IPS-NIHi11 (cell line): ENCODE measurements around the gene CCDC74A.
"Not testable (repeated sequence)": the region's sequence is repeated elsewhere in the genome, so short reads cannot be mapped to it uniquely, and the experiment has no call there.

Experiments used
- DNase-seq: peaks from one replicate; pipeline ENCODE4 v3.0.0; 2012; ENCODE audit warnings: mixed read lengths, low spot score

Gene CCDC74A

DNA sequence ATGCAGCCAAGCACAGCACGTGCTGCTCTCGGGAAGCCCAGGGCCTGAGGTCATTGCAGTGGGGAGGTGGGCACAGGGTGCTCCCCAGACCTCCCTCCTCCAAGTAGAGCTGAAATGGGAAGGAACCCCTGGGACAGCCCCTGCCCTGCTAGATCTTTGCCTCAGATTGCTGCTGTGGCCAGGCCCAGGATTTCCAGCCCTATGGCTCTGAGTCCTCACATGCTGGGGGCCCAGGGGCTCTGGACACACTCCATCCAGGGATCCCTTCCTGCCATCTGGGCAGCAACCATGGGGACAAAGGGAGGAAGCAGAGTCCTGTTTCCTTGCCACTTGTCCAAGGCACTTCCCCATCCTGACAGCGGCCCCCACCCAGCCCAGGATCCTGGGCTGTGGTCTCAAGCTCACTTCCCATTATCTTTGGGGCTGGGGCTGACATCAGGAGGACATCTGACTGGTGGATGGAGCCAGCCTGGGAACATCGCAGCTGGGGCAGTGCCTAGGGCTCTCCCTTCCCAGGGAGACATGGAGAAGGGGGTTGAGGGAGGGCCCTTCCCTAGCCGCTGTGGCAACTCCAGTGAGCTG, 2.3 kb downstream of the CCDC74A start:
- DNase-seq, result not testable (repeated sequence)

GRCh38 chr2:131530626-131531344, 3.1 kb downstream of the CCDC74A start:
- not testable (repeated sequence) for DNase-seq

- not testable (repeated sequence) for DNase-seq
Observed at GRCh38 chr2:131531547-131532185, 4.0 kb downstream of the CCDC74A start.

DNA sequence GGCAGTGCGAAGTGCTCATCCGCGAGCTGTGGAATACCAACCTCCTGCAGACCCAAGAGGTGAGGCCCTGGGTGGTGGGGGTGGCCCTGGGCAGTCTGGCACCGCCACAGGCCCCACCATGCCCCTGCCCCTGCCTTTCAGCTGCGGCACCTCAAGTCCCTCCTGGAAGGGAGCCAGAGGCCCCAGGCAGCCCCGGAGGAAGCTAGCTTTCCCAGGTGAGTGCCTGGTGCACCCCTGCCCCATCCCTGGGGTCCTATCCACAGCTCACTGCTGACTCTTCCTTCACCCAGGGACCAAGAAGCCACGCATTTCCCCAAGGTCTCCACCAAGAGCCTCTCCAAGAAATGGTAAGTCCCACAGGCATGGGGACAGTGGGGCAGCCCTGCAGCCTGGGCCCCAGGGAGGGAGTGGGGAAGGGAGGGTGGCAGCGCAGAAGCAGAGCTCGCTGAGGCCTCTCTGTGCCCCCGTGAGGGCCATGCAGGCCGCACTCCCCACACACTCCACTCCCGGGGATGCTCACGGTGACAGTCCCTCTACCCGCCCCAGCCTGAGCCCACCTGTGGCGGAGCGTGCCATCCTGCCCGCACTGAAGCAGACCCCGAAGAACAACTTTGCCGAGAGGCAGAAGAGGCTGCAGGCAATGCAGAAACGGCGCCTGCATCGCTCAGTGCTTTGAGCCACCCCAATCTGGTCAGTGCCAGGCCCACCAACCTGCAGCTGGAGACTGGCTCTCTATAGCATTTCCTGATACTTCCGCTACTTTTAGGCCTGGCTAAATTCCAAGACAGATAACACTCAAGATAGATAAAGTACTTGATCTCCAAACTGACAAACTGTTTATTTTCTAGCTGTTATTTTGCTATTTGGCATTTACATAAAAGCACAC, 5.3 kb downstream of the CCDC74A start:
- not testable (repeated sequence) for DNase-seq

DNA sequence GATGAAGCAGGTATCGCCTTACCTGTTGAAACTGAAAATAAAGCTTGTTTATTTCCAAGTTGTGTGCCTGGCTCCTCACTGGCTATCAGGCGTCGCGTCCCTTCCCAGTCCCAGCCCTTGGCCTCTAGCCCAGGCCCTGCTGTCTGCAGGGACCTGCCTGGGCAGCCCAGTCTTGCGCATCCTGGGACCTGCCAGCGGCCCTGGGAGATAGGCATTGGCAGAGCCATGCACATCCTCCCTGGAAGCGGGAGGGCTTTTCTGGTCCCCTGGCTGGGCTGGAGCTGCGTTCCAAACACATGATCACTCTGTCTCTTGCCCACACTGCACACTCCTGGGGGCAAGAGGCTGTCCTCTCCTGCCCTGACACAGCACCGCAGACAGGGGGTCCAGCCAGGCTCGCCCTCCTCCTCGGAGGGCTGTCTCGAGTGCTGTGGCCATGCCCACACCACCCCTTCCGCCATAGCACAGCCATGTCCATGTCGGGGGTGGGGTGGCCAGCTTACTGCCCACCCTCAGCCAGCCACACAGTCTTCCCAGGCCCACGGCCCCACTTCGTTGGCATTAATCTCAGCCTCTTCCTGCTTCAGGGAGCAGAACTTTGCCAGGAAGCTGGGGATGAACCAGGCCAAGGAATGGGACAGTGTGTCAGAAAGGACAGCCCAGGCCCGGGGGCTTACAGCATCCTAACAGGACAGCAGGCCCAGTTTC, 6.1 kb downstream of the CCDC74A start:
- not testable (repeated sequence) for DNase-seq

GRCh38 chr2:131534317-131534672, 6.6 kb downstream of the CCDC74A start:
- DNase-seq, result not testable (repeated sequence)

GRCh38 chr2:131534965-131535364, 7.3 kb downstream of the CCDC74A start:
- DNase-seq, result not testable (repeated sequence)

DNA sequence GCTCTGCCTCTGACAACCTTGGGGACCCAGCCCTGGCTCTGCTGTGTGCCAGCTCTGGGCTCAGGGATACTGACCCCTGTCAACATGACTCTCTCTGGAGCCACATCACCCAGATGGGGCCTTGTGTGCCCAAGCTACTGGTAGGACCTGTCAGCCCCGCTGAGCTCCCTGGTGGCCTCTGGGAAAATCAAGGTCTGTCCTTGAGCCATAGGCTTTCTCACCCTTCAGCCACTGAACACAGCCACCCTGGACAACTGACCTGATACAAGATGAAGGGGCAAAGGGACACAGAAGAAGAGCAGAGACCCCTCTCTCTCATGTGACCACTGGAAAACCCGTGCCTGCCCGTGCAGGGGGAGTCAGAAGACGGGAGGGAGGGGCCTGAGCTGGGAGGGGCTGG, 7.8 kb downstream of the CCDC74A start:
- DNase-seq, result no peak

GRCh38 chr2:131535951-131536826, 8.5 kb downstream of the CCDC74A start:
- DNase-seq, result not testable (repeated sequence)

DNA sequence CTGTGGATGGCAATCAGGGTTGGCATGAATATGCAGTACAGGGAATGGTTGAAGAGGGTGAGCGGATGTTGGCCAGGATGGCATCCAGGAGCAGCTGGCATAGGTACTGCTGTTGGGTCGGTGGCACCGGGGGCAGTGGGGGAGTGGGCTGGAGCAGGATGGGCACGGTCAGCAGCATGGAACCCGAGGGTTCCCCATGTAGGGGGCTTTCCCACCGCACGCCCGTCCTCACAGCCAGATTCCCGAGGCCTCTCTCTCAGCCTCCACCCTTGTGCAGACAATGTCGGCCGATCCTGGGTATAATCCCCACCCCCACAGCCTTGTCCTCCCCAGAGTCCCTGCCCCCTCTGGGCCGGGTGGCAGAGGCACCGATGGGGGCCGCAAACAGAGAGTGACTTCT, 9.2 kb downstream of the CCDC74A start:
- DNase-seq, result not testable (repeated sequence)

GRCh38 chr2:131538856-131539255, 11.2 kb downstream of the CCDC74A start:
- DNase-seq, result not testable (repeated sequence)

DNA sequence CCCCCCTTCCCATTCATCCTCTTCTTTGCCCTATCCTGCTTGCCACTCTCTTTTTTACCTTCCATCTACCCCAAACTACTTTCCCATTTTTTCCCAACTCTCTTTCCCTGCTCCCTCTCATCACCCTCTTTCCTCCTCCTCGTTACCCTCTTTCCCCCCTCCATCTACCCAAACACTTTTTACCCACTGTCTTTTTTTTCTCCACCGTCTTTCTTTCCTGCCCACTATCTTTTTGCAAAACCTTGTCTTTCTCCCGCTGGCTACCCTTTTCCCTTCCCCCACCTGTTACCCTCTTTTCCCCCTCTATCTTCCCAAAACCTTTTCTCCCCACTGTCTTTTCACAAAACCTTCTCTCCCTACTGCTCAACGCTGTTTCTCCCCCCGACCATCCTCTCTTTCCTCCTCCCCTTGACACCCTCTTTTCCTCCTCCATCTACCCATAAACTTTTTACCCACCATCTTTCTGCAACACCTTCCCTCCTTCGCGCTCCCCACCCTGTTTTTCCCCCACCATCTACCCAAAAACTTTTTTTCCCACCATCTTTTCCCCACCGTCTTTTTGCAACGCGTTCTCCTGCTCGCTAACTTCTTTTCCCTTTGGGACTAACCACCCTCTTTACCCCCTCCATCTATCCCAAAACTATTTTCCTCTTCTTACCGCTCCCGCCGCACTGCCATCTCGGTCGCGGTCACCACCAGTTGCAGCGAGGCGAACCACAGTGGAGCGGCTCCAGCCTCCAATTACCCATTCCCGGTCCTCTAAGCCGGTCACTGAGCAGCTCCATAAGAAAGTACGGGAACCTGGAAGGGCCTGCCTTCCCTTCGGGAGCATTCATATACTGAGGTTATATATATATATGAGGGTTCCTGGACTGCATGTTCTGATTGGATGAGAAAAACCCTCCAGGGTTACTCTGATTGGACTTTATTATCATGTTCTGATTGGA, 15.0 kb downstream of the CCDC74A start:
- DNase-seq, result no peak

DNA sequence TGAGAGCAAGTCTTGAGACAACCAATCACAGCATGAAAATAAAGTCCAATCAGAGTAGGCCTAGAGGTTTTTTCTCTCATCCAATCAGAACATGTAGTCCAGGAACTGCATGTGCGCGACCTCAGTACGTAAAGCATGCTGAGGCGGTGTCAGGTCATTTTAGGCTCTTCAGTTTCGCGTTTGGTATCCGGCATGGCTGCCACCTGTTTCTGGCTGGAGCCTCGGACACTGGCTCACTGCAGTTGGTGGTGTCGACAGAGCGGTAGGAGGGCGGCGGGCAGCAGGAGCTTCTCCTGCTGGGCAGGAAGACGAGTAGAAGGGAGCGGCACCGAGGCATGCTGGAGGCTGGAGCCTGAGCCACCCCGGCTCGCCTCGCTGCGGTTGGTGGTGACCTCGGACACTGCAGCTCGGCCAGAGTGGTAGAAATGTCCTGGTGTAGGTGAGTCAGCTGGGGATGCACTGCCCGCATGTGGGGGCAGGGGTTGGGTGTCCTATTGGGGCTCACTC, 15.8 kb downstream of the CCDC74A start:
- DNase-seq, result no peak

DNA sequence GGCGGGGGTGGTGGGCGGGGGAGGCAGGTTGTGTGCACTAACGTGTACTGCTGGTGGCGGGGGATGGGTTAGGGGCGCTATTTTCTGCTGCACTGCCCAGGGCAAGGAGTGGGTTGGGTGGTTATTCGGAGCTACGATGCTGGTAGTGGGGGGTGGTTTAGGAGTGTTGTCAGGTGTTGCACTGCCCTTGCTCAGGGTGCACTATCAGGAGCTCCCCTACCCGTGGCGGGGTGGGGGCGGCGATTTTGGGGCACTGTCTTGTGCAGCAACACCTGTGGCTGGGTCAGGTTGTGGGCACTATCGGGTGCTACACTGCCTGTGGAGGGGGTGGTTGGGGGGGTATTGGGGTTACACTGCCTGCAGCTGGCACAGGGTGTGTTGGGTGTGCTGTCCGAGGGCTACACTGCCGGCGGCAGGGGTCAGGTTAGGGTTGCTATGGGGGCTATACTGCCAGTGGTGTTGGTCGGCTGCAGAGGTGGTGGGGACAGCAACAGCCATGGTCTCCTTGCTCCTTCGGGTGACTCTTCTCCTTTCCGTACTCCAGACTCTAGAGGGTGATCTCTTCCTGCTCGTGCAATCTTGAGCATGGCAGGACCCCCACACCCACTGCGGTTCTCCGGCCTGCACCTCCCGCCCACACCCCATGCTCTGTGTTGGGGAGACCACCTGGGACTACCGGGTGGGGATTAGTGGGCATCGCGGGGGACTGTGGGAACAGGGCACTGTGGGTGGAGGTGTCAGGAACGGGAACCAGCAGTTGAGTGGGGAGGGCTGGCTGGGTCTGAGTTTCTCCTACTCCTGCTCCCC, 16.5 kb downstream of the CCDC74A start:
- not testable (repeated sequence) for DNase-seq

- not testable (repeated sequence) for DNase-seq
Observed at GRCh38 chr2:131544813-131545165, 17.1 kb downstream of the CCDC74A start.

DNA sequence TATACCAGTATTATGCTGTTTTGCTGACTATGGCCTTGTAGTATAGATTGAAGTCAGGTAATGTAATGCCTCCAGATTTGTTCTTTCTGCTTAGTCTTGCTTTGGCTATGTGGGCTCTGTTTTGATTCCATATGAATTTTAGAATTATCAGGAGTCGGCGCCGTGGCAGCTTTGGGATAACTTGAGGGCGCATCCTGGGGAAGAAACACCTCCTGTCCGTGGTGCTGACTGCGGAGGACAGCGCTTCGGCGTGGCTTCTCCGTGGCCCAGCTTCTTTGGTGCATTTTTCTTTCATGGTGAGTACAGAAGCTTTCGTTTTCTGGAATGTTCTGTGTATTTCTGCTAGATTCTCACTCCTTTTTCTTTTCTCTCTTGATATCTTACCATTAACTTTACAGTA, 25.2 kb downstream of the CCDC74A start:
- no peak for DNase-seq

- DNase-seq, result no peak
Observed at GRCh38 chr2:131556998-131557397, 29.3 kb downstream of the CCDC74A start.

DNA sequence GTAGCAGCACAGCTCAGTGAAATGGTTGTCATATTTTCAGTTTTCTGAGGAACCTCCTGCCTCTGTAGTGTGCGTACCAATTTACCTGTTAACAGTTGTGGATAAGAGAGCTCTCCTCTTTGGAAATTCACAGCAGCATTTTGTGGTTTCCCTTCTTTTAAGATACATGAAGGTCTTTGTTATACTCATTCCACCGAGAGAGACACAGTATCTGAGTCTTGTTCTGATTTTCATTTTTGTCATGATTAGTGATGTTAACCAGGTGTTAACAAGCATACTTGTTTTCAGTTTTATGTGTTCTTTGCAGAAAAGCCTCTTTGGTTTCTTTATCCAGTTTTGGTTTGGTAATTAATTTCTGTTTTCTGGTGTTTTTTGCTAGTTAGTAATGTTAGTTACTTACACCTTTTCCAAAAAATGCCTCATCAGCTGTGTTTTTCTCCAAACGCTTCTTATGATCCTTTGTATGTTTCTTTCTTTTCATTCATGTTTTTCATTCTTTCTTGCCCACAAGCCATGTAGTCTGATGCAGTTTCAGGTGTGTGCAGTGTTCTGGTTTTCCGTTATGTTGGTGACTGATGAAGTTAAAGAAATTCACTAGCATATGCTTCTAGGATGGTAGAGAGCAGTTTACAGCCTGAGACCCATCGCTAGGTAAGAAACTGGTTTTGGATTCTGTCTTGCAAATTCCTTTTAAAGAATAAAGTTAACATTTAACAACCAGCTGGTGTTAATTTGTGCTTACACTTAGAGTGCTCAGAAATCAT, 30.1 kb downstream of the CCDC74A start:
- no peak for DNase-seq
